Spleen (tissue), 7 donors: ENCODE measurements around the gene SPEF2.

Source experiments
- CTCF ChIP-seq, 11 experiments: fragments of 200-600 bp in 7 of 11; fragments of 450-650 bp in 4 of 11; sonication (generic) in 4 of 11; IDR thresholded peaks in 8 of 11; conservative IDR thresholded peaks in 3 of 11; 1 replicate in 7 of 11; 2 replicates in 4 of 11; pipeline versions ENCODE4 v1.4.0 to v1.8.0; 2016 to 2021; ENCODE audit warnings: antibody characterized with exemption in 11 of 11, inconsistent platforms in 4 of 11, mild to moderate bottlenecking in 1 of 11
- POLR2A ChIP-seq, 3 donors: fragments of 450-650 bp; IDR thresholded peaks; one replicate each; pipeline ENCODE4 v1.5.1; 2017; ENCODE audit warnings: antibody characterized with exemption in 3 of 3, mild to moderate bottlenecking in 1 of 3
- POLR2AphosphoS5 ChIP-seq, 3 donors: sonication (generic); formaldehyde crosslinking; IDR thresholded peaks; one replicate each; pipeline ENCODE4 v1.5.1; 2017; ENCODE audit warnings: antibody characterized with exemption in 3 of 3
- donor health status: DM: no; HTN: no; CAD: no; lungs with moderate emphysema.
- donor health status: DM: no; HTN: no; CAD: no.
- donor health status: DM: no; HTN: no; CAD: no.

GRCh38 chr5:35593338-35593737 is 24.3 kb upstream of the SPEF2 start:
- TF ChIP-seq CTCF (IDR thresholded peaks at IDR 0.05 in 8 of 11, conservative IDR thresholded peaks at IDR 0.05 in 3 of 11) (no peak), POLR2A (IDR thresholded peaks at IDR 0.05) (no peak), POLR2AphosphoS5 (IDR thresholded peaks at IDR 0.05) (no peak)
